B cell (primary cell): ENCODE results near the gene ELFN1. TPM values are rescaled to one million over a fixed set of nuclear protein-coding genes. Genes with fewer than 3 reads are reported as not detected.

Experiments used
- ATAC-seq: fragments of 200-7000 bp; cut with Tn5 transposase; one replicate; pipeline ENCODE4 v1.10.0; 2021; ENCODE audit warnings: low read depth, mild to moderate bottlenecking, moderate number of reproducible peaks, moderate library complexity
- CTCF ChIA-PET: fragments of 350-600 bp; sonication (Branson Sonifier 250); formaldehyde crosslinking; loops from one replicate; lab custom pipeline; 2021; ENCODE audit warnings: antibody characterized with exemption, inconsistent platforms; lab: Charles Lee
- POLR2A ChIA-PET: fragments of 350-600 bp; sonication (Branson Sonifier 250); formaldehyde crosslinking; loops from one replicate; lab custom pipeline; 2021; ENCODE audit warnings: antibody characterized with exemption; lab: Charles Lee
- DNase-seq: peaks from one replicate; pipeline ENCODE4 v3.0.0; 2013
- H2AFZ ChIP-seq: 2 replicates; pipeline ENCODE4 v1.6.1; 2012; ENCODE audit warnings: mild to moderate bottlenecking, low read depth, low read length; ENCODE audit not compliant: insufficient read depth, poor library complexity, severe bottlenecking
- H3K27ac ChIP-seq, 2 donors: 1 replicate in 1 of 2; 2 replicates in 1 of 2; pipeline ENCODE4 v1.5.1; 2012 to 2013; ENCODE audit warnings: low read length in 2 of 2, mild to moderate bottlenecking in 2 of 2, moderate library complexity in 1 of 2
- H3K27me3 ChIP-seq, 4 experiments: fragments of 200-600 bp in 1 of 4; sonication (generic) in 1 of 4; replicated peaks in 1 of 4; 1 replicate in 2 of 4; 2 replicates in 2 of 4; pipeline versions ENCODE4 v1.6.1 to v1.7.0; 2013 to 2016; ENCODE audit warnings: low read length in 3 of 4, mild to moderate bottlenecking in 2 of 4, mixed read lengths in 1 of 4, moderate library complexity in 1 of 4; ENCODE audit not compliant: insufficient read depth in 4 of 4, control insufficient read depth in 3 of 4; ENCODE audit errors: control extremely low read depth in 1 of 4
- H3K36me3 ChIP-seq, 2 experiments: replicated peaks in 1 of 2; 1 replicate in 1 of 2; 2 replicates in 1 of 2; pipeline versions ENCODE4 v1.6.1 to v1.7.1; 2013; ENCODE audit warnings: low read length in 1 of 2; ENCODE audit not compliant: insufficient read depth in 2 of 2, control insufficient read depth in 1 of 2; ENCODE audit errors: control extremely low read depth in 1 of 2, extremely low read depth in 1 of 2
- H3K4me1 ChIP-seq, 2 donors: fragments of 200-600 bp in 1 of 2; sonication (generic) in 1 of 2; 1 replicate in 1 of 2; 2 replicates in 1 of 2; pipeline versions ENCODE4 v1.5.1 to v1.6.1; 2013 to 2017; ENCODE audit warnings: low read length in 2 of 2; ENCODE audit not compliant: control insufficient read depth in 2 of 2, insufficient read depth in 2 of 2
- H3K4me2 ChIP-seq: replicated peaks from 2 replicates; pipeline ENCODE3; 2012; ENCODE audit warnings: mild to moderate bottlenecking, low read depth, low read length; ENCODE audit not compliant: poor library complexity, severe bottlenecking
- H3K4me3 ChIP-seq, 5 experiments: fragments of 200-600 bp in 1 of 5; sonication (generic) in 1 of 5; 1 replicate in 3 of 5; 2 replicates in 2 of 5; pipeline versions ENCODE4 v1.5.1 to v1.7.0; 2011 to 2016; ENCODE audit warnings: low read length in 4 of 5, mild to moderate bottlenecking in 4 of 5, low read depth in 2 of 5, control low read depth in 1 of 5, moderate library complexity in 1 of 5; ENCODE audit not compliant: insufficient read depth in 1 of 5; ENCODE audit errors: control extremely low read depth in 1 of 5, extremely low read depth in 1 of 5
- H3K79me2 ChIP-seq: fragments of 200-600 bp; sonication (generic); one replicate; pipeline ENCODE4 v1.6.0; 2016; ENCODE audit warnings: low read length; ENCODE audit not compliant: control insufficient read depth, insufficient read depth
- H3K9ac ChIP-seq: fragments of 200-600 bp; sonication (generic); 2 replicates; pipeline ENCODE4 v1.6.1; 2017; ENCODE audit warnings: mild to moderate bottlenecking, low read length, moderate library complexity
- H3K9me3 ChIP-seq, 3 donors: one replicate each; pipeline versions ENCODE4 v1.6.1 to v1.7.1; 2013; ENCODE audit warnings: low read length in 2 of 3; ENCODE audit not compliant: control insufficient read depth in 2 of 3, insufficient read depth in 1 of 3; ENCODE audit errors: control extremely low read depth in 1 of 3
- H4K20me1 ChIP-seq: 2 replicates; pipeline ENCODE4 v1.6.0; 2012; ENCODE audit warnings: mild to moderate bottlenecking, low read length; ENCODE audit not compliant: insufficient read depth, control insufficient read depth, poor library complexity, severe bottlenecking
- H3K27ac Mint-ChIP-seq: one replicate; pipeline ENCODE4 v1.8.0; 2021; ENCODE audit warnings: mixed read lengths
- H3K27me3 Mint-ChIP-seq: one replicate; pipeline ENCODE4 v1.8.0; 2021; ENCODE audit warnings: mixed read lengths
- H3K4me1 Mint-ChIP-seq: one replicate; pipeline ENCODE4 v1.8.0; 2021; ENCODE audit warnings: mixed read lengths
- H3K4me3 Mint-ChIP-seq: one replicate; pipeline ENCODE4 v1.8.0; 2021; ENCODE audit warnings: mixed read lengths
- H3K9me3 Mint-ChIP-seq: one replicate; pipeline ENCODE4 v1.8.0; 2022; ENCODE audit warnings: mixed read lengths; ENCODE audit not compliant: insufficient read depth
- EZH2 ChIP-seq: IDR thresholded peaks from 2 replicates; pipeline ENCODE4 v1.6.1; 2012; ENCODE audit warnings: borderline replicate concordance, low read depth, mild to moderate bottlenecking, moderate library complexity, low read length; ENCODE audit not compliant: insufficient read depth, poor library complexity, severe bottlenecking
- WGBS: methylation state at CpG from one replicate; pipeline ENCODE4 v1.1.5; 2013; ENCODE audit warnings: missing lambda C conversion rate; ENCODE audit not compliant: insufficient coverage; 5-methylcytosine and 5-hydroxymethylcytosine counted together
- intact Hi-C: fragments of 100-400 bp; cut with micrococcal nuclease; formaldehyde crosslinking; loops from one replicate; pipeline ENCODE4 v1.10.0; 2022
- polyA plus RNA-seq: library from polyadenylated mRNA; depleted of rRNA; stranded (reverse); fragments of >200 nt; gene quantifications from 2 replicates; pipeline ENCODE4 v1.2.3, GENCODE V29; 2012
- total RNA-seq, 2 donors: library from RNA; stranded (reverse); fragments of 120-200 nt in 1 of 2; gene quantifications; 1 replicate in 1 of 2; 2 replicates in 1 of 2; pipeline versions ENCODE4 v1.2.3 to v1.2.4, GENCODE V29; 2013 to 2022
- TF ChIP-seq, protein P1 (sequence below): fragments of 200-600 bp; IDR thresholded peaks from one replicate; pipeline ENCODE4 v1.8.0; 2022; ENCODE audit warnings: antibody characterized with exemption, mild to moderate bottlenecking

ELFN1 gene
- total and polyA plus RNA-seq, 2 donors (not counting 1 experiment from before 2014, with no cell fraction given): 0.12 TPM; not detected in 1

- Histone ChIP-seq H3K27ac (no peak overlapping the region), H3K9me3 (peaks cover 0 to 47% (median 6%) of the 10 kb centered on the region in 3 donors), H3K4me2 (no peak overlapping the region), H2AFZ (no peak overlapping the region), H3K79me2 (no peaks in the 10 kb centered on the region), H3K4me1 (no peaks in the 10 kb centered on the region), H3K4me3 (no peak overlapping the region), H3K9ac (no peak overlapping the region), H4K20me1 (no peaks in the 10 kb centered on the region), H3K36me3 (no peaks in the 10 kb centered on the region), H3K27me3 (peaks cover 0 to 4% (median 0%) of the 10 kb centered on the region in 4 experiments)
- Mint-ChIP-seq H3K4me1 (no peaks in the 10 kb centered on the region), H3K4me3 (no peak overlapping the region), H3K27ac (no peak overlapping the region), H3K27me3 (peaks cover 4% of the 10 kb centered on the region), H3K9me3 (no peaks in the 10 kb centered on the region)
- 86% methylated on average over 13 of the region's 13 CpGs for WGBS
- POLR2A ChIA-PET: no interaction called here
- intact Hi-C loops: no loop called here
- ATAC-seq: no peak
- no peak for DNase-seq
- CTCF ChIA-PET: interaction anchor here (0.7 kb wide), 1 partner anchor 1669 kb away, joined by 3 read pairs; no protein-coding TSS in a partner anchor
- TF ChIP-seq, protein P1, sequence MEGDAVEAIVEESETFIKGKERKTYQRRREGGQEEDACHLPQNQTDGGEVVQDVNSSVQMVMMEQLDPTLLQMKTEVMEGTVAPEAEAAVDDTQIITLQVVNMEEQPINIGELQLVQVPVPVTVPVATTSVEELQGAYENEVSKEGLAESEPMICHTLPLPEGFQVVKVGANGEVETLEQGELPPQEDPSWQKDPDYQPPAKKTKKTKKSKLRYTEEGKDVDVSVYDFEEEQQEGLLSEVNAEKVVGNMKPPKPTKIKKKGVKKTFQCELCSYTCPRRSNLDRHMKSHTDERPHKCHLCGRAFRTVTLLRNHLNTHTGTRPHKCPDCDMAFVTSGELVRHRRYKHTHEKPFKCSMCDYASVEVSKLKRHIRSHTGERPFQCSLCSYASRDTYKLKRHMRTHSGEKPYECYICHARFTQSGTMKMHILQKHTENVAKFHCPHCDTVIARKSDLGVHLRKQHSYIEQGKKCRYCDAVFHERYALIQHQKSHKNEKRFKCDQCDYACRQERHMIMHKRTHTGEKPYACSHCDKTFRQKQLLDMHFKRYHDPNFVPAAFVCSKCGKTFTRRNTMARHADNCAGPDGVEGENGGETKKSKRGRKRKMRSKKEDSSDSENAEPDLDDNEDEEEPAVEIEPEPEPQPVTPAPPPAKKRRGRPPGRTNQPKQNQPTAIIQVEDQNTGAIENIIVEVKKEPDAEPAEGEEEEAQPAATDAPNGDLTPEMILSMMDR: no peak
- TF ChIP-seq EZH2: no peak
Observed at GRCh38 chr7:1765336-1765735, 95.3 kb downstream of the ELFN1 start.

DNA sequence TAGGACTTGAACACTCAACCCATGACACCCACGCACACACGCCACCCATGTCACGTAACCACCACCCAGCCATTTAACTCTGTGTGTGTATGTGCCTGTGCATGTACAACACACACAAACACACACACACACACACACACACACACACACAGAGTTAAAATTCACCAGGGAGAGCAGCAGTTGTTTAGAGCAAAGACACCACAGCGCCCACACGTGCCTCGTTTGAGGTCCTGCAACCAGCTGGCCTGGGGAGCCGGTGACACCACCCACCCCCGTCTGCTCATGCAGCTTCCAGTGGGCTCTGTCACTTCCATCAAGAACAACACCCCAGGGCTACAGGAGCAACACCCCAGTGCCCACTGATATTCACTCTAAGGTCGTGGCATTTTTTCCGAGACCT, 97.4 kb downstream of the ELFN1 start:
- intact Hi-C loops: no loop called here
- ATAC-seq: no peak
- POLR2A ChIA-PET: no interaction called here
- H3K4me1 ChIP-seq: no peaks in the 10 kb centered on the region
- no peak overlapping the region for H3K4me3 Mint-ChIP-seq
- no peak for DNase-seq
- H3K9me3 Mint-ChIP-seq: no peaks in the 10 kb centered on the region
- TF ChIP-seq, protein P1: no peak
- no peak for TF ChIP-seq EZH2
- WGBS: 77% methylated on average over 8 of the region's 10 CpGs
- no peak overlapping the region for H2AFZ ChIP-seq
- no peak overlapping the region for H3K9ac ChIP-seq
- H3K27me3 ChIP-seq: peaks cover 0 to 4% (median 0%) of the 10 kb centered on the region in 4 experiments
- no peak overlapping the region for H3K4me3 ChIP-seq
- peaks cover 4% of the 10 kb centered on the region for H3K27me3 Mint-ChIP-seq
- H3K27ac Mint-ChIP-seq: no peak overlapping the region
- no peaks in the 10 kb centered on the region for H3K79me2 ChIP-seq
- H3K4me1 Mint-ChIP-seq: no peaks in the 10 kb centered on the region
- H3K4me2 ChIP-seq: no peak overlapping the region
- H3K36me3 ChIP-seq: no peaks in the 10 kb centered on the region
- no peak overlapping the region for H3K27ac ChIP-seq
- H4K20me1 ChIP-seq: no peaks in the 10 kb centered on the region
- CTCF ChIA-PET: interaction anchor here (0.9 kb wide), 1 partner anchor 10 kb away, joined by 3 read pairs; no protein-coding TSS in a partner anchor
- peaks cover 0 to 38% (median 6%) of the 10 kb centered on the region in 3 donors for H3K9me3 ChIP-seq
